ENCODE results near the gene PNPLA8. TPM values are rescaled to one million over a fixed set of nuclear protein-coding genes. Genes with fewer than 3 reads are reported as not detected.

PNPLA8 gene
- total and polyA plus RNA-seq, 2 donors (not counting 3 experiments of a cell fraction or from before 2014, with no cell fraction given): 5.9 to 19.9 TPM

DNA sequence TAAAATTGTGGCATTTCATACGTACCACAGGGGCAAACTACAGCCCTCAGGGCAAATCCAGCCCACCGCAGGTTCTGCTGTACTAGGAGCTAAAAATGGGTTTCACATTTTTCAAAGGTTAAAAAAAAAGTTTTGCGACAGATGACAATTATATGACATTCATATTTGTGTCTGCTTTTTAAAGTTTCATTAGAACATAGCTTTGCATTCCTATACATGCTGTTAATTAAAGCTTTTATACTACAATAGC, 758 bp upstream of the PNPLA8 start:
- TSS peak; percentile 95 for BruUV-seq (replicated peaks)
- no peak for DNase-seq (ENCODE audit: low read depth, low spot score)
- no peak for TF ChIP-seq POLR2A (IDR thresholded peaks at IDR 0.05; ENCODE audit: low read depth, low read length)
- no peak for TF ChIP-seq GATA2 (IDR thresholded peaks at IDR 0.05; ENCODE audit: insufficient read depth, insufficient read length, low read depth, low read length)
- no peak for TF ChIP-seq FOS (IDR thresholded peaks at IDR 0.05; ENCODE audit: borderline replicate concordance, insufficient read depth, low read length)
- TF ChIP-seq JUN (IDR thresholded peaks at IDR 0.05; ENCODE audit: borderline replicate concordance, insufficient read depth, insufficient read length, low read depth): no peak
- TF ChIP-seq, protein P1, sequence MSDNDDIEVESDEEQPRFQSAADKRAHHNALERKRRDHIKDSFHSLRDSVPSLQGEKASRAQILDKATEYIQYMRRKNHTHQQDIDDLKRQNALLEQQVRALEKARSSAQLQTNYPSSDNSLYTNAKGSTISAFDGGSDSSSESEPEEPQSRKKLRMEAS (IDR thresholded peaks at IDR 0.05; ENCODE audit: insufficient read depth, insufficient read length): no peak
- no peak for TF ChIP-seq MYC (IDR thresholded peaks at IDR 0.05; ENCODE audit: low read depth, low read length)
- TF ChIP-seq, protein P2, sequence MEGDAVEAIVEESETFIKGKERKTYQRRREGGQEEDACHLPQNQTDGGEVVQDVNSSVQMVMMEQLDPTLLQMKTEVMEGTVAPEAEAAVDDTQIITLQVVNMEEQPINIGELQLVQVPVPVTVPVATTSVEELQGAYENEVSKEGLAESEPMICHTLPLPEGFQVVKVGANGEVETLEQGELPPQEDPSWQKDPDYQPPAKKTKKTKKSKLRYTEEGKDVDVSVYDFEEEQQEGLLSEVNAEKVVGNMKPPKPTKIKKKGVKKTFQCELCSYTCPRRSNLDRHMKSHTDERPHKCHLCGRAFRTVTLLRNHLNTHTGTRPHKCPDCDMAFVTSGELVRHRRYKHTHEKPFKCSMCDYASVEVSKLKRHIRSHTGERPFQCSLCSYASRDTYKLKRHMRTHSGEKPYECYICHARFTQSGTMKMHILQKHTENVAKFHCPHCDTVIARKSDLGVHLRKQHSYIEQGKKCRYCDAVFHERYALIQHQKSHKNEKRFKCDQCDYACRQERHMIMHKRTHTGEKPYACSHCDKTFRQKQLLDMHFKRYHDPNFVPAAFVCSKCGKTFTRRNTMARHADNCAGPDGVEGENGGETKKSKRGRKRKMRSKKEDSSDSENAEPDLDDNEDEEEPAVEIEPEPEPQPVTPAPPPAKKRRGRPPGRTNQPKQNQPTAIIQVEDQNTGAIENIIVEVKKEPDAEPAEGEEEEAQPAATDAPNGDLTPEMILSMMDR (IDR thresholded peaks at IDR 0.05; ENCODE audit: extremely low read depth in 1 of 2, insufficient read depth in 1 of 2, low read depth in 1 of 2, low read length in 2 of 2): no peak
- TF ChIP-seq EZH2 (IDR thresholded peaks at IDR 0.05; ENCODE audit: borderline replicate concordance, low read depth, low read length, severe bottlenecking): no peak
- TF ChIP-seq POLR2AphosphoS5 (IDR thresholded peaks at IDR 0.05; ENCODE audit: insufficient read depth, low read depth, low read length): no peak
- Histone ChIP-seq H3K4me1 (ENCODE audit: control insufficient read depth, extremely low read depth, insufficient read depth, low read length) (peaks cover 17% of the 10 kb centered on the region), H4K20me1 (replicated peaks; ENCODE audit: control insufficient read depth, extremely low read depth, insufficient read depth, low read length) (no peaks in the 10 kb centered on the region), H3K9me1 (replicated peaks; ENCODE audit: control insufficient read depth, extremely low read depth, insufficient read depth, low read length) (no peaks in the 10 kb centered on the region), H2AFZ (ENCODE audit: low read depth, low read length) (peak overlapping the region; percentile 48), H3K36me3 (ENCODE audit: control insufficient read depth in 2 of 2, extremely low read depth in 1 of 2, insufficient read depth in 2 of 2, low read length in 2 of 2) (no peaks in the 10 kb centered on the region), H3K9ac (replicated peaks; ENCODE audit: extremely low read depth, insufficient read depth, low read length) (peak overlapping the region; percentile 79), H3K4me2 (ENCODE audit: insufficient read depth, low read length) (peak overlapping the region; percentile 80), H3K27me3 (ENCODE audit: control insufficient read depth in 2 of 2, insufficient read depth in 2 of 2, low read length in 2 of 2) (no peaks in the 10 kb centered on the region), H3K27ac (ENCODE audit: insufficient read depth, low read depth, low read length) (peak overlapping the region; percentile 81), H3K9me3 (replicated peaks; ENCODE audit: control insufficient read depth, insufficient read depth, low read length) (no peaks in the 10 kb centered on the region), H3K79me2 (ENCODE audit: control insufficient read depth, insufficient read depth, low read length) (peaks cover 24% of the 10 kb centered on the region), H3K4me3 (replicated peaks in 1 of 3; ENCODE audit: insufficient read depth in 1 of 3, low read depth in 1 of 3, low read length in 3 of 3) (peak overlapping the region; percentile 32 to 68 (median 42))
- intact Hi-C loops (cut with micrococcal nuclease): loop anchor here (1.0 kb wide), 1 partner anchor 43 kb away; the partner anchor contains the start of genes DNAJB9 and THAP5
- dilution Hi-C loops (cut with MboI; ENCODE audit: extremely low pct_ligation_motif_present, low sequenced_read_pairs): no loop called here
- ChIA-PET POLR2A (interaction anchor here (2.3 kb wide), 1 partner anchor 43 kb away, joined by 9 read pairs; the partner anchor contains the start of genes DNAJB9 and THAP5), CTCF (interaction anchor here (1.3 kb wide), 1 partner anchor 20 kb away, joined by 5 read pairs; no protein-coding TSS in a partner anchor)
- FAIRE-seq: no peak

Measured in endothelial cell of umbilical vein (primary cell).